GM12875 (cell line): ENCODE measurements around the gene IZUMO4.

ENCODE experiments used
- H3K4me3 ChIP-seq: one replicate; pipeline ENCODE4 v1.5.1; 2011; ENCODE audit warnings: low read depth, low read length, control low read depth
- TF ChIP-seq, protein P1 (sequence below): IDR thresholded peaks from 2 replicates; pipeline ENCODE4 v1.5.1; 2011; ENCODE audit warnings: low read depth, mild to moderate bottlenecking, control low read depth, inconsistent platforms, low read length, moderate library complexity, borderline replicate concordance; ENCODE audit not compliant: insufficient read depth

Gene IZUMO4

DNA sequence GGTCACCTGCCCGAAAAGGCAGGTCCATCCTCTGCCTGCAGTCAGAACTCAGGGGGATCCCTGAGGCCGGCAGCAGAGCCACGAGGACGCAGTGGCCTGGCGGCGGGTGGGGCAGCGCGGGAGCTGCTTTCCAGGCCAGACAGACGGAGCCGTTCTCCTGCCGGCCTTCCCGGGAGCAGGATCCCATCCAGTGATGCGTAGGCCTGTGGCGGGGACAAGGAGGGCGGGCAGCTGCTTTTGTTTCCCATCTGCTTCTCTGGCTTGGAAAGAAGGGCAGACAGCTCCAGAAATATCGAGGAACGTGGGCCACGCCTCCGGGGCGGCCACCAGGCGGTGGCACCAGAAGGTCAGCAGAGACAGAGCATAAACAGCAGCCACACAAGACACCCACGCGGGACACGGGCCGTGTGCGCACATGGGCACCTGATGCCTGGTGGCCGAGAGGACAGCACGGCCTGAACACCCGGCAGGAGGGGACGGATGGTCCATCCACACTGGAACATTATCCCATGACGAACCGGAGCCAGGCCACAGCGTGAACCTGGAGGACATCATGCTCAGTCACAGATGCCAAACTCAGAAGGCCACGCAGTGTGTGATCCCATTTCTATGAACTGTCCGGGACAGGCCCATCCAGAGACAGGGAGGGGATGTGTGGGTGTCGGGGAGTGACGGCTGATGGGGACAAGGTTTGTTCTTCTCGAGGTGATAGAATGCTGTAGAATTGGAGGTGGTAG lies 31.8 kb upstream of the IZUMO4 start:
- H3K4me3 ChIP-seq: no peak overlapping the region
- TF ChIP-seq, protein P1, sequence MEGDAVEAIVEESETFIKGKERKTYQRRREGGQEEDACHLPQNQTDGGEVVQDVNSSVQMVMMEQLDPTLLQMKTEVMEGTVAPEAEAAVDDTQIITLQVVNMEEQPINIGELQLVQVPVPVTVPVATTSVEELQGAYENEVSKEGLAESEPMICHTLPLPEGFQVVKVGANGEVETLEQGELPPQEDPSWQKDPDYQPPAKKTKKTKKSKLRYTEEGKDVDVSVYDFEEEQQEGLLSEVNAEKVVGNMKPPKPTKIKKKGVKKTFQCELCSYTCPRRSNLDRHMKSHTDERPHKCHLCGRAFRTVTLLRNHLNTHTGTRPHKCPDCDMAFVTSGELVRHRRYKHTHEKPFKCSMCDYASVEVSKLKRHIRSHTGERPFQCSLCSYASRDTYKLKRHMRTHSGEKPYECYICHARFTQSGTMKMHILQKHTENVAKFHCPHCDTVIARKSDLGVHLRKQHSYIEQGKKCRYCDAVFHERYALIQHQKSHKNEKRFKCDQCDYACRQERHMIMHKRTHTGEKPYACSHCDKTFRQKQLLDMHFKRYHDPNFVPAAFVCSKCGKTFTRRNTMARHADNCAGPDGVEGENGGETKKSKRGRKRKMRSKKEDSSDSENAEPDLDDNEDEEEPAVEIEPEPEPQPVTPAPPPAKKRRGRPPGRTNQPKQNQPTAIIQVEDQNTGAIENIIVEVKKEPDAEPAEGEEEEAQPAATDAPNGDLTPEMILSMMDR: no peak

DNA sequence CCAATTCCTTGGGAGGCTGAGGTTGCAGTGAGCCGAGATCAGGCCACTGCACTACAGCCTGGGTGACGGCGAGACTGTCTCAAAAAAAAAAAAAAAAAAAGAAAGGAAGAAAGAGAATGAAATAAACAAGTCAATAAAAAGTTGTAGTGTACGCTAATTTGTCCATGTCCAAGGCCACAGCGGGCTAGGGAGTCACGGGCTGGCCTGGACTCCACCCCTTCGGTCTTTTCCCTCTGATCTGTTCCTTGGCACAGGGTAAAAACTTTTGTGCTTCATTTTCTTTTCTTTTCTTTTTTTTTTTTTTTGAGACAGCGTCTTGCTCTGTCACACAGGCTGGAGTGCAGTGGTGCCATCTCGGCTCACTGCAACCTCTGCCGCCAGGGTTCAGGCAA lies 26.3 kb upstream of the IZUMO4 start:
- TF ChIP-seq, protein P1: no peak
- no peak overlapping the region for H3K4me3 ChIP-seq

DNA sequence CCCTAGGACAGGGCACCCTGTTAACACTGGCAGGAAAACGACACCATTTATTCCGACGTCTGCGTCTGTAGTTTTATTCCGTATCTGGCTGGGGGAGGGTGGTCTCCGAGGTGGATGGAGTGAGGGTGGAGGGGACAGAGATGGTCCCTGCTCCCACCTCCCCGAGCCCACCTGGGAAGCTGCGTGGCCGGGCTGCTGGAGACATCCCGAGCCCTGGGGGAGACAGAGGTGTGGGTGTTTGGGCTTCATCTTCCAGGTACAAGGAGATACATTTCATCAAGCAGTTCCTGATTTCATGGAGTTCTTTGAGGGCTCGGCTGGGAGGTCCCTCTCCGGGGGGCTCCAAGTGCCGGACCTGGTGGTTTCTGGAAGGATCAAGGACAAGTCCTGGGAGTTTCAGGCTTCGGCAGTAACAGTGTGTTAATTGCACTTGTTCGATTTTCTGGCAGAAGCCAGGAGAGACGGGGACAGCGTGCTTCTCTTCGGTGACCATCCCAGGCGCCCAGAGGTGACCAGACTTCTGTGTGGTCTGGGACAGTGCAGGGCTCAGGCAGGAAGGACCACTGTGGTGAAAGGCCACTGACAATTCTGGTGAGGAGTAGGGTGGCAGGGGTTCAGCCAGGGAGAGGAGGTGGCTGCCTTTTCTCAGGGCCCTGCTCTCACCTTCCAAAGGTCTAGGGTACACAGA lies 25.6 kb upstream of the IZUMO4 start:
- TF ChIP-seq, protein P1: no peak
- no peak overlapping the region for H3K4me3 ChIP-seq

DNA sequence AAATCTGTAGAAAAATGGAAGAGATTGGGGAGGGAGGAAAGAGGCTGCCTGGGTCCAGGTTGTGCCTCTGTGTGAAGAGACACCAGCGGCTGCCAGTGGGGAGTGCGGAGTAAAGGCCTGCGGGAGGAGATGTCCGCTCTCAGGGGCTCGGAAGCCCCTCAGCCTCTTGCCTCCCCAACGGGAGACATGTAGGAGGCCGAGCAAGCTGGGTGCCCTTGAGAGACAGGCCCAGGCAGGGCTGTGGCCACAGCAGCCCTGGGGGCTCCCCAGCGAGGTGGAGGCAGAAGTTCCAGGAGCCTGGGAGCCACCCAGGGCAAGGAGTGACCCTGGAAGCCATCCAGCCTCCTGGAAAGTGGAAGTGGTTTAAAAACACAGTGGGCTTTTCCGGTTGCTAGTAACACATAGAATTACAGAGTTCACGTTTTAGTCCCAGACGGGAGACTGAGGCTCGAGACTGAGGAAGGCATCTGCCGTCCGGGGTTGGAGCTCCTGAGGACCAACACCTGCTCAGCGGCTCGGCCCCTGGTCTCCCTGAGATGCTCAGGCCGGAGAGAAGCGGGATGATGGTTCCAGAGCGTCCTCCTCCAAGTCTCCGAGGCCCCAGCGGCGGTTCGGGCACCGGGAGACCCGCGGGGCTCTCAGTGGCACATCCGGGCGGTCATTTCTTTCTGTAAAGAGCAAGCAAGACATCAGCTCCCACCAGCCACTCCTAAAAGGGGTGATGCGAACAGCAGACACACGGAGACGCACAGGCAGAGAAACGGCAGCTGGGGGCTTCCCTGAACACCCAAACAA lies 23.8 kb upstream of the IZUMO4 start:
- no peak overlapping the region for H3K4me3 ChIP-seq
- TF ChIP-seq, protein P1: no peak

DNA sequence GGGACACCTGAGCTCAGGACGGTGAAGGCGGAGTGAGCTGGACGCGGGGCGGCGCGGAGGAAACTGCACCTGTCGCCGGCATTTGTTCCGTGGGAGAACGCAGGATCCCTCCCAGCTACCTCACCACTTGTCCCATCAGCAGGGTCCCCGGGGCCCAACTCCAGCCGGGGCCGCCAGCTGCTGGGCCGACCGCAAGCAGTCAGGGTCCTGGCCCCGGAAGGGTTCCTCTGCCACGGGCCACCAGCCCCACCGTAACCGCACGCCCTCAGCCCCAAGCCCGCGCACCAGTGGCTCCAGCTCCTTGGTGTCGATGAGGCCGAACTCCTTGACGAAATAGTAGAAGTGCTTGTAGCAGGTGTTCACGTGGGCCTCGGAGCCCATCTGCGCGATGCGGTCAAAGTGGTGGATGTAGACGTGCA lies 20.2 kb upstream of the IZUMO4 start:
- TF ChIP-seq, protein P1: no peak
- no peak overlapping the region for H3K4me3 ChIP-seq

DNA sequence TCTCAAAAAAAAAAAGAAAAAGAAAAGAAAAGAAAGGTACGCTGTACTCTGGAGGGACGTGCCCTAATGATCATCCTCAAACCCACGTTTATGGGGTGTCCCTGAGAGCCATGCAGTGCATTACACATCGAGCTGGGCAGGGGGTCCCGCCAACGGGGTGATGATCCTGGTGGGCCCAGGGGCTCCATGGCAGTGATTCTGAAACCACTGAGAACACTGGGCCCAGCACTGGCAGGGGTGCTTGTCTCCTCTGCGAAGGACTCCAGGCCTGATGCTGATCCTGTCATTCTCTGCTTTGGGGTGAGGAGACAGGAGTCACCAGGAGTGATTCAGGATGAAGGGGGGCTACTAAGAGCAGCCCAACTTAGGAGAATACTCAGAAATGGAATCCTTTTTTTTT lies 19.3 kb upstream of the IZUMO4 start:
- H3K4me3 ChIP-seq: no peak overlapping the region
- TF ChIP-seq, protein P1: no peak
